Islet of Langerhans (tissue), 1 donor: ENCODE measurements around the gene AIFM3.
"Not testable (repeated sequence)": the region's sequence is repeated elsewhere in the genome, so short reads cannot be mapped to it uniquely, and the experiment has no call there.

Source experiments
- FAIRE-seq: peaks from one replicate; lab custom pipeline; 2011; peaks lifted over from hg19 to GRCh38; lab: Jason Lieb, UNC

The AIFM3 gene

GRCh38 chr22:20992056-20992442 is 25.0 kb downstream of the AIFM3 start:
- no peak for FAIRE-seq

GRCh38 chr22:20992456-20993303 is 25.6 kb downstream of the AIFM3 start:
- no peak for FAIRE-seq

DNA sequence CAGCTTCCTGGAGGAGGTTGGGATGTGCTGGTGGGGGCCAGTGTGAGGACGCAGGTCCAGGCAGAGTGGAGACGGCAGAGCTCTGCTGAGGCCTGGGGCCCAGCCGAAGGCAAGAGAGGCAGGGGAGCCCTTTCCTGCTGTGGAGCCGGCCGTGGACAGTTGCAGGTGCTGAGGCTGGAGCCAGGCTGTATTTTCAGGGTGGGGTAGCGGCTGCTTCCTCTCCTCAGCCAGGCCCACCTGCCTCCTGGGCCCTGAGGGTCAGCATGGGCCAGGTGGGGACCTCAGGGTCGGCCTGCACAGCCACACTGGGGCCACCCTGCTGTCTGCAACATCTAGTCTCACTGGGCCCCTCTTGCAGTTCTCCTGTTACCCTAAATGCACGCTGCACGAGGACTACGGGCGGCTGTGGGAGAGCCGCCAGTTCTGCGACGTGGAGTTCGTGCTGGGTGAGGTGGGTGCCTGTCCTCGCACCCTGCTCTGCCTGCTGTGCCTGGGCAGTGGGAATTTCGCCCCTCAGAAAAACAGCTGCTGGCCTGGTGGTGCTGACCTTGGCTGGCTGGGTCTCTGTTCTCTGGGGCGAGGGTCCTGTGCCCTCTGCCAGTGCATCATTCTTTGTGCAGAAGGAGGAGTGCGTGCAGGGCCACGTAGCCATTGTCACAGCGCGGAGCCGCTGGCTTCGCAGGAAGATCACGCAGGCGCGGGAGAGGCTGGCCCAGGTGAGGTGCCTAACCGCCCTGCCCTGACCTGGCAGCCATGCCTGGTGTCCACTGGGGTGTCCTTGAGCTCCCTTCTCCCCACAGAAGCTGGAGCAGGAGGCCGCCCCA is 26.5 kb downstream of the AIFM3 start:
- FAIRE-seq = no peak

DNA sequence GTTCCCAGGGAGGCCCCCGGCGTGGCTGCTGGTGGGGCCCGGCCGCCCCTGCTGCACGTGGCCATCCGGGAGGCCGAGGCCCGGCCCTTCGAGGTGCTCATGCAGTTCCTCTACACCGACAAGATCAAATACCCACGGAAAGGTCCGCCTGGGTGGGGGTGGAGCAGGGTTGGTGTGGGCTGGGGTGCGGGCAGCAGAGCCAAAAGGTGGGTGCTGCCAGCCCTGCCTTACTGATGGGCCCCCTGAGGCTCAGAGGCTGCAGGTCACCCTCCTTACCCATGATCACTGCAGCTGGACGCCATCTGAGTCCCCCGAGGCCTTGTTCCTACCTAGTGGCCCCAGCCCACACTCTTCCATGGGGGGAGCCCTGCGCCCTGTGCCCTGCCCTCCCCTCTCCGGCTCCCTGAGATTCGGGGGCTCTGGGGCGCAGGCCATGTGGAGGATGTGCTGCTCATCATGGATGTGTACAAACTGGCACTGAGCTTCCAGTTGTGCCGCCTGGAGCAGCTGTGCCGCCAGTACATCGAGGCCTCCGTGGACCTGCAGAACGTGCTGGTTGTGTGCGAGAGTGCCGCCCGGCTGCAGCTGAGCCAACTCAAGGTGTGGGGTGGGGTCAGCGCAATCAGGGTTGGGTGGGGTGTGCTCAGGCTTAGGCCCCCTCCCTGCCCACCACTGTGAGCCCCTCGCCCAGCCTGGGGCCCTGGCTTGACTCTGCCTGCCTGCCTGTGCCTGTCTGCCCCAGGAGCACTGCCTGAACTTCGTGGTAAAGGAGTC is 27.3 kb downstream of the AIFM3 start:
- no peak for FAIRE-seq

GRCh38 chr22:20994902-20995241 is 27.8 kb downstream of the AIFM3 start:
- FAIRE-seq = no peak

DNA sequence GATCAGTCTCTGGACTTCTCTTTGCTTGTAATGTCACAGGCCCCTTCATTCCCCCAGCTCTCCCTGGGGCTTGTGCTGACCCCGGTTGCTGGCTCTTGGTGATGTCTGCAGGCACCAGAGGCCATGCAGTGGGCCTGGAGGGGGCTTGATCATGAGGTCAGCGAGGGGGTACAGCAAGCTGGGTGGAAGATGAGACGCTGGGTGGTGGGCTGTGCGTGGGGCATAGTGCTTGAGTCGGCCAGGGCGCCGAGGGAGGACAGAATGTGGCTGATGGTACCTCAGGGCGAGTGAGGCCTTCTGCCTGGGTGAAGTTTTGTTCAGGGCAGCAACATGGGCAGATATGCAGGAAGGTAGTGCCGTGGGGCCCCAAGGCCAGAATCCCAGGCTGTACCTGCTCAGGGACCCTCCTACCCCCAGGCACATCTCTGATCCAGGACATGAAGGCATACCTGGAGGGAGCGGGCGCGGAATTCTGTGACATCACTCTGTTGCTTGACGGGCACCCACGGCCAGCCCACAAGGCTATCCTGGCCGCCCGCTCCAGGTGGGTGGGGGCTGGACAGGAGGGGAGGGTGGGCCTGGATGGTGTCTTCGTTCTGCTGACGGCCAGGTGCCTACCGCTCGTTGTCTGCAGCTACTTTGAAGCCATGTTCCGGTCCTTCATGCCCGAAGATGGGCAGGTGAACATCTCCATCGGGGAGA is 28.4 kb downstream of the AIFM3 start:
- FAIRE-seq = no peak

DNA sequence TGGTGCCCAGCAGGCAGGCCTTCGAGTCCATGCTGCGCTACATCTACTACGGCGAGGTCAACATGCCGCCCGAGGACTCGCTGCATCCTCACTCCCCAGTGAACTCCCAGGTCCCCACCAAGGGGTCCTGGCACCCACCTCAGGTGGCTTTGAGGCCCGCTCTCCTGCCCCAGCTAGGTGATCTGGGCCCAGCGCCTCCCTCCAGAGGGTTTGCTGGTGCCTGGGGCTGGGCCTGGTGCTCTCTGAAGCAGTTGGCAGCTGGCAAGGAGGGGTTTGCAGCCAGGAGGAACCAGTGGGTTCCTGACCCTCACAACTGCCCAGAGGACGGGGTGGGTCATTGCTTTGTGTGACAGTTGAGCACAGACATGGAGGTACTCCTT is 29.0 kb downstream of the AIFM3 start:
- FAIRE-seq = no peak

DNA sequence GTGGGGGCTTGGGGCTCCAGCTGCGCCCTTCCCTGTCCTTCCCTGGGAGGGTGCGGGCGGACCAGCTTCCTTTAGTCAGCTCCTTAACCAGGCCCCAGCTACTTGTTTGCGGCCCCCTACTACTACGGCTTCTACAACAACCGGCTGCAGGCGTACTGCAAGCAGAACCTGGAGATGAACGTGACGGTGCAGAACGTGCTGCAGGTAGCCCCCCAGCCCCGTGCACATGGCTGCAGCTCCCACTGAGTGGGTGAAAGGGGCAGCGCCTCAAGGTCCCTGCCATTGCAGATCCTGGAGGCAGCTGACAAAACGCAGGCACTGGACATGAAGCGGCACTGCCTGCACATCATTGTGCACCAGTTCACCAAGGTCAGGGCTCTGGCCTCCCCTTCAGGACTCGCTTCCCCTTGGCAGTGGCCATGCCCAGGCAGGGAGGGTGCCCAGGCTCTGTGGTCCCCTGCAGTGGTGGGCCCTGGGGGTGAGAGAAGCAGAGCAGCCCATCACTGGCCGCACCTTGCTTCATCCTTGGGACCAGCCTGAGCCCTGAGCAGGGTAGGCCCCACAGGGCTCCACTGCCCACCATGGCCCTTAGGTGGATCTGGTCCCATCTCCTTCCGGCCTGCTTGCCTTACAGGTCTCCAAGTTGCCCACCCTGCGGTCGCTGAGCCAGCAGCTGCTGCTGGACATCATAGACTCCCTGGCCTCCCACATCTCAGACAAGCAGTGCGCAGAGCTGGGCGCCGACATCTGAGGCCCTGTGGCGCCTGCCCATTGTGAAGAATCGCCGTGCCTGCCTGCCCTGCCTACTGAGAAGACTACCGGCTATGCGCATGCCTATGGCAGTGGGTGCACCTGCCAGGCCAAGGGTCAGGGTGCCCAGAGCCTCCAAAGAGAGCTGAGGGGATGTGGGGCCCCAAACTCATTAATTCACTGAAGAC is 29.8 kb downstream of the AIFM3 start:
- FAIRE-seq = no peak

- no peak for FAIRE-seq
Observed at GRCh38 chr22:20997536-20998257, 30.6 kb downstream of the AIFM3 start.

- no peak for FAIRE-seq
Observed at GRCh38 chr22:20998411-20999336, 31.6 kb downstream of the AIFM3 start.

DNA sequence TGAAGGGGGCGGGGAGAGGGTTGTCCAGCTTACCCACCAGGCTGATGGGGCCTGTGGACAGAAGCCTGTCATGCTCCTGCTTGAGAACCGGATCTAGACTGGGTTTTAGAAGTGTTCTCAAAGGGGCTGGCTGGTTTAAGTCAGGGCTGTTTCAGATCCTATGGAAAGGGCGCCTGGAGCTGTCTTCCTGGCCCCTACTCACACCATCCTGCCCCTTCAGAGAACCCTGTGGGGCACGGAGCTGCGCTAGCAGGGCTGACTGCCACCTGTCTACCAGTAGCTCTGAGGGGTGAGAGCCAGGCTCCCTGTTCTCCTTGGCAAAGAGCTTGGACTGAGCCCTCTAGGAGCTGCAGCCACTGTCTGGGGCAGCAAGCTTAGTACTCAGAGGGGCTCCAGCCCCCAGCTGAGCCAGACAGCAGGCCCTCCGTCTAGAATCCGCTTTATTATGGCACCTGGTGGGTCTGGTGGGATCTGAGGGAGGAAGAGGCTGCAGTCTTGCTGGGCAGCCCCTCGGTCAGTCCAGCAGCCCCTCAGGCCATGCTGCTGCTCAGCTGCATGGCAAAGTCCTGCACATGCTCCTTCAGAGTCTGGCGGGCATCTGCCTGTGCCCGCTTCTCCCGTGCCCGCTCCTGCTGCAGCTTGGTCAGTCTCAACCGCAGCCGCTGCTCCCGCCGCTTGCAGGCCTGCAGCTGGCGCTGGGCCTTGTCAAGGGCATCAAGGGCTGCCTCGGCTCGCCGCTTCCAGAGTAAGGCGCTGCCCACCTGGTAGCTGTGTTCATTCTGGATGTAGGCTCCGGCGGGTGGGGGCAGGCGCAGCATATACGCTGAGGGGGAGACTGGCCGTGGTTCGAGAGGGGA is 32.5 kb downstream of the AIFM3 start:
- no peak for FAIRE-seq

DNA sequence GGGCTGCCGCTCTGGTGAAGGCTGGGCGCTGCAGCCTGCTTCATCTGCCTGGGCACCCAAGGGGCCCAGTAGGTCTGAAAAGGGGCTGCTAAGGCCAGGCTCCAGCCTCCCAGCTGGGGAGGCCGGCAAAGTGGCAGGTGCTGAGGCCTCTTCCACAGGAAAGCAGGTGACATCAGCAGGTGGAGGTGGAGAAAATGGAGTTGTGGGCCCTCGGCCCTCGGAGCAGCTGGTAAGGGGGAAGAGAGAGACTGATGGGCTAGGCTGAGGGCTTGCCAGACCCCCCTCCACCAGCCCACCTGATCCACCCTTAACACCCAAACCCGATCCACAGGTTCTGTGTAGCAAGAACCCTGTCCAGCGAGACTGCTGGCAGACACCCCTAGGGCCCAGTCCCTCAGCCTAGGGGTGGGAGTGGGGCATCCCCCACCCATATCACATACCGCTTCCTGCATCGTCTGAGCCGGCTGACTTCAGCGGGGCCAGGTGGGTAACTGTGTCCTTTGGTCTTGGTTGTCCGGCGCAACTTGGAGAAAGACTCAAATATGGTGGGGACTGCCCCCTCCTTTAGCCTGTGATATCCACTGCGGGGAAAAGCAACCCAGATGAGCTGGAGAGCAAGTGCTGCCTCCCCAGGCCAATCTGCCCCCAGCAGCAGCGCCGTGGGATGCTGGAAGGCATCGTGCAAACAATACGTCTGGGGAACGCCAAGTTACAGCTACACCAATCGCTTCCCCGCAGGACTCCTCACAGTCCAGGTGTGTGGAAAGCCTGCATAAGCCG is 33.3 kb downstream of the AIFM3 start:
- FAIRE-seq = no peak

GRCh38 chr22:21000987-21001600 is 34.0 kb downstream of the AIFM3 start:
- FAIRE-seq = no peak

DNA sequence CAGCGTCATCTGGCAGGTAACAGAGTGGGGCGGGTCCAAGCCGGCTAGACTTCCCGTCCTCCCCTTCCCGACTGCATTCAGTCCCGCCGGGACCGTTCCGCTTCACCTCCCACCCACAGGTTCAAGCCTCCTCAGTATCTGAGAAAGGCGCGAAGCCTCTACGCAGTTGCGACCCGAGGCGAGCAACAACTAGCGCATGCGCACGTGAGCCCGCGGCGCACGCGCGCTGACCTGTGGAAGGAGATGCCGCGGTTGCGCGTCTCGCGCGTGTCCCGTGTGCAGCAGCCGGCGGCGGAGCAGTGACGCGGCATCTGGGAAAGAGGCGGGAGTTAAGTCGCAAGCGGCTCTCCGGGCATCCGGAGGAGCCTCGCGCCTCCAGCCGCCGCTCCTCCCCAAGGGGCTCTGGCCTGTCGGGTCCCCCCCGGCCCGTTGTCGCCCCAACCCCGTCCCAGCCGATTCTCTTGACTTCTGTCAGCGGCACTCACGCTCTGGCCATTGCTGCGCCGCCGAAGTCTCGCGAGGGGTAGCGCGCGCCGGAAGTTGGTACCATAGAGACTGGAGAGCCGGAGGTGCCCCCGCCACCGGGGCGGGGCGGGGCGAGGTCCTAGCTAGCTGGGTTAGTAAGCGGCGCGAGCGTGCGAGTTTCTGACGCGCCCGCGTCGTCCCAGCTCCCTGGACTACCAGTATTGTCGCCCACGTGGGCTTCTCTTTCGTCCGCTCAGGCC is 34.7 kb downstream of the AIFM3 start, which contains the start of gene THAP7:
TSS of gene THAP7 (minus strand) at position 518 of the 725 bp plus-strand sequence. CDS start at position 311, 207 bp downstream.
- no peak for FAIRE-seq

DNA sequence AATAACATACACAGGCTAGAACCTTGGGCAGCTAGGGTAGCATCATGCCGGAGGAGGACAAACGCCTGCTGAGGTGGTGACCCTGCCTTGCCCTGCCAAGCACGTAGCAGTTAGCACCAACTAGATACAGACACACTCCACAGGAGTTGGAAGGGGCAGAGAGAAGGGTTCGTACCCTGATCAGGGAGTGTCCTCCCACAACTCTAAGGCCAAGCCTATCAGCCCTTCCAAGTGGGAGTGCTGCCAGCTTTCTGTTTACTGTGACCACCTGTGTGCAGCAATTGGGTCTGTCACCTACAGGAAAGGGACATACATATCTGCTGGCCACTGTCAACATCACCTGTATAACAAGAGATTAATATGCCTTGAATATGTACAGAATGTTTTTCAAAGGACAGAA is 36.7 kb downstream of the AIFM3 start:
- no peak for FAIRE-seq

DNA sequence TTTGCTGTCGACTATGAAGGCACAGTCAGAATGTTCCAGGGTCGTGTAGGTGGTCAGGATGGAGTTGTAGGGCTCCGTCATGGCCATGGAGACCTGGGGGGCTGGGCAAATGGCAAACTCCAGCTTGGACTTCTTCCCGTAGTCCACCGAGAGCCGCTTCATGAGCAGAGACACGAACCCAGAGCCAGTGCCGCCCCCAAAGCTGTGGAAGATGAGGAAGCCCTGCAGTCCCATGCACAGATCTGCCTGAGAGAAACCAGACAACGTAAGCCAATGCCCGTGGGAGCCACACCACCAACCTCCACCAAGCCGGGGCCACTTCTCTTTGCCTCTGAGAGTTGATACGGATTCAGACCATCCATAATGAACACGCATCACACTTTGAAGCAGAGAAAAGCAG is 42.2 kb downstream of the AIFM3 start:
- not testable (repeated sequence) for FAIRE-seq
